A549 (cell line): ENCODE measurements around the gene LHX2. TPM values are rescaled to one million over a fixed set of nuclear protein-coding genes. Genes with fewer than 3 reads are reported as not detected.

Experiments used
- ATAC-seq, 2 experiments: fragments of 200-7000 bp in 1 of 2; fragments of >200 bp in 1 of 2; cut with Nextera tagmentation in 1 of 2; cut with Tn5 transposase in 1 of 2; 3 replicates each; pipeline versions ENCODE4 v1.8.0 to v1.9.1; 2018 to 2020; ENCODE audit warnings: mild to moderate bottlenecking in 1 of 2, moderate library complexity in 1 of 2
- CTCF ChIA-PET: fragments of 300-600 bp; sonication (Branson Sonifier 250); formaldehyde crosslinking; extraction: SDS; loops from one replicate; lab custom pipeline; 2021; ENCODE audit warnings: antibody characterized with exemption, inconsistent platforms; lab: Yijun Ruan, JAX
- POLR2A ChIA-PET: fragments of 350-600 bp; formaldehyde crosslinking; extraction: SDS; loops from one replicate; lab custom pipeline; 2021; ENCODE audit warnings: antibody characterized with exemption, inconsistent platforms; lab: Yijun Ruan, JAX
- DNase-seq, 2 experiments: peaks; one replicate each; pipeline versions ENCODE4 v3.0.0 to v3.0.0-alpha.2; 2011 to 2016; ENCODE audit warnings: low read depth in 1 of 2, low spot score in 1 of 2
- FAIRE-seq: peaks from 2 replicates; lab custom pipeline; 2011; peaks lifted over from hg19 to GRCh38; lab: Jason Lieb, UNC
- H3K27ac ChIP-seq, 2 experiments: fragments of >200 bp; sonication (Bioruptor Twin); formaldehyde crosslinking; 3 replicates each; pipeline ENCODE4 v1.5.1; 2016 to 2017
- H3K4me1 ChIP-seq: fragments of >200 bp; sonication (Bioruptor Twin); formaldehyde crosslinking; 3 replicates; pipeline ENCODE4 v1.6.1; 2016
- H3K4me2 ChIP-seq: fragments of >200 bp; sonication (Bioruptor Twin); formaldehyde crosslinking; 3 replicates; pipeline ENCODE4 v1.6.1; 2016
- H3K4me3 ChIP-seq: fragments of >200 bp; sonication (Bioruptor Twin); formaldehyde crosslinking; 3 replicates; pipeline ENCODE4 v1.5.1; 2016
- H3K9me3 ChIP-seq: fragments of >200 bp; sonication (Bioruptor Twin); formaldehyde crosslinking; 3 replicates; pipeline ENCODE4 v1.6.1; 2016
- CBX2 ChIP-seq: fragments of 200-600 bp; sonication (generic); IDR thresholded peaks from 2 replicates; pipeline ENCODE4 v1.6.1; 2016; ENCODE audit warnings: low read depth, mild to moderate bottlenecking, borderline replicate concordance
- EP300 ChIP-seq, 2 experiments: fragments of >200 bp; sonication (Bioruptor Twin); formaldehyde crosslinking; IDR thresholded peaks; 2 replicates in 1 of 2; 3 replicates in 1 of 2; pipeline ENCODE4 v1.6.1; 2016 to 2017
- FOSL2 ChIP-seq, 2 experiments: fragments of 450-650 bp in 1 of 2; fragments of >200 bp in 1 of 2; sonication (Bioruptor Twin) in 1 of 2; formaldehyde crosslinking; IDR thresholded peaks; 2 replicates each; pipeline versions ENCODE4 v1.5.0 to v1.6.1; 2016 to 2020; ENCODE audit warnings: mild to moderate bottlenecking in 1 of 2, moderate library complexity in 1 of 2
- FOXS1 ChIP-seq: fragments of 250-450 bp; sonication (Bioruptor Pico); IDR thresholded peaks from 2 replicates; pipeline ENCODE4 v1.5.0; 2020; ENCODE audit warnings: mild to moderate bottlenecking, moderate library complexity
- MAX ChIP-seq: IDR thresholded peaks from 2 replicates; pipeline ENCODE4 v1.6.1; 2012
- NR3C1 ChIP-seq: fragments of >200 bp; sonication (Bioruptor Twin); formaldehyde crosslinking; IDR thresholded peaks from 3 replicates; pipeline ENCODE4 v1.6.1; 2017
- PBX3 ChIP-seq: IDR thresholded peaks from 2 replicates; pipeline ENCODE4 v1.6.1; 2012
- PHF8 ChIP-seq: fragments of 200-600 bp; sonication (generic); IDR thresholded peaks from 2 replicates; pipeline ENCODE4 v1.6.1; 2016; ENCODE audit warnings: low read depth, mild to moderate bottlenecking, antibody characterized with exemption, moderate library complexity, borderline replicate concordance
- REST ChIP-seq: fragments of 200-600 bp; sonication (generic); IDR thresholded peaks from 2 replicates; pipeline ENCODE4 v1.6.1; 2016; ENCODE audit warnings: antibody characterized with exemption, mild to moderate bottlenecking, moderate library complexity
- WGBS: methylation state at CpG from one replicate; pipeline ENCODE4 v1.1.6; 2017; ENCODE audit errors: missing lambda C conversion rate; 5-methylcytosine and 5-hydroxymethylcytosine counted together
- polyA plus RNA-seq, 4 experiments: library from polyadenylated mRNA; depleted of rRNA in 3 of 4; stranded (reverse); fragments of >200 nt; fragmentation: RNase III in 1 of 4; extraction: RNeasy Plus Mini Kit Qiagen cat#74134 plus additional on column Dnase treatment in 1 of 4; gene quantifications; 2 replicates in 3 of 4; 3 replicates in 1 of 4; pipeline ENCODE4 v1.2.3, GENCODE V29; 2011 to 2017

The LHX2 gene
- polyA plus RNA-seq, 2 of the 4 experiments (the other 2 are of a cell fraction), result 2.4 to 4.4 TPM

- TF ChIP-seq CBX2, result no peak
- no peaks in the 10 kb centered on the region for H3K4me1 ChIP-seq
- no peak for ATAC-seq
- H3K27ac ChIP-seq, result no peak overlapping the region
- H3K4me2 ChIP-seq, result no peak overlapping the region
- FAIRE-seq, result no peak
- DNase-seq, result no peak
- H3K9me3 ChIP-seq, result no peaks in the 10 kb centered on the region
- POLR2A ChIA-PET, result no interaction called here
- CTCF ChIA-PET, result interaction anchor here (0.6 kb wide), 2 partner anchors 10 to 398 kb away, joined by 3 to 4 read pairs; no protein-coding TSS in a partner anchor
- H3K4me3 ChIP-seq, result no peak overlapping the region
- 94% methylated on average over 31 of the region's 31 CpGs for WGBS
Measured at GRCh38 chr9:124020520-124021384, 9.2 kb downstream of the LHX2 start.

GRCh38 chr9:124021385-124021769 lies 9.8 kb downstream of the LHX2 start:
- FAIRE-seq (no peak), DNase-seq (no peak)
- WGBS, result 87% methylated on average over 5 of the region's 5 CpGs
- TF ChIP-seq MAX, result no peak
- TF ChIP-seq FOSL2 (IDR thresholded peaks at IDR 0.05), result no peak
- no peak for TF ChIP-seq FOSL2 (CRISPR knock-in tag; IDR thresholded peaks at IDR 0.05)
- no peak for TF ChIP-seq NR3C1
- no peak for TF ChIP-seq PBX3
- TF ChIP-seq, all 56 proteins: peak for 0
- Histone ChIP-seq H3K27ac (no peak overlapping the region), H3K4me1 (no peaks in the 10 kb centered on the region), H3K9me3 (no peaks in the 10 kb centered on the region), H3K4me2 (no peak overlapping the region), H3K4me3 (no peak overlapping the region)
- ChIA-PET CTCF (interaction anchor here (0.5 to 0.6 kb wide), 2 partner anchors 22 to 398 kb away, joined by 4 to 5 read pairs; no protein-coding TSS in a partner anchor), POLR2A (no interaction called here)
- no peak for ATAC-seq

- Histone ChIP-seq H3K27ac (no peak overlapping the region), H3K9me3 (no peaks in the 10 kb centered on the region), H3K4me2 (no peak overlapping the region), H3K4me3 (no peak overlapping the region)
- WGBS, result 91% methylated on average over 38 of the region's 38 CpGs
- POLR2A ChIA-PET, result interaction anchor here (0.6 kb wide), 1 partner anchor 561 kb away, joined by 5 read pairs; no protein-coding TSS in a partner anchor
- no peak for FAIRE-seq
- TF ChIP-seq EP300 (IDR thresholded peaks at IDR 0.05), result no peak
- no peak for TF ChIP-seq PHF8
- no peak for TF ChIP-seq FOXS1 (CRISPR knock-in tag)
- no peak for TF ChIP-seq PBX3
- TF ChIP-seq REST, result no peak
- TF ChIP-seq, all 56 proteins: peak for 0
- CTCF ChIA-PET, result interaction anchor here (0.8 to 1.2 kb wide), 2 partner anchors 12 to 19 kb away, joined by 3 to 5 read pairs; no protein-coding TSS in a partner anchor
- DNase-seq (no peak), ATAC-seq (peak in 1 of 2 experiments; percentile 60; a peak in 3 of 6 replicates)
- H3K4me1 ChIP-seq, result no peaks in the 10 kb centered on the region
Measured at GRCh38 chr9:124022201-124023121, 10.9 kb downstream of the LHX2 start.
